Measurements from ENCODE around the gene FOXJ3.

The FOXJ3 gene

DNA sequence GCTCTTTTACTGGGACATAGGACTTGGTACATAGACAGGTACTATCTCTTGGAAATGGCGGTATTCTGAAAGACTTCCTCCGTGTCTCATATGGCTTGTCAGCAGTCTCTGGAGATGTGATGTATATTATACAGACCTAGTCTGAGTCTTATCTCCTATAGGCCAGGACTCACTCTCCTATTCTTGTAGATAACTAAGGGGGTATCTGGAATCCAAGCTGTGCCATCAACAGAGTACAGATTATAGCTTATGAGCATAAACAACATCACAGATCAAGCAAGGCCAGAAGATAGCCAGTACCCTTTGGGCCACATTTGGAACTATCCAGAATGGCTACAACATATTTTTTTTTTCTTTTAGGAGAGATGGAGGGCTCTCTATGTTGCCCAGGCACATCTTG, 29.5 kb upstream of the FOXJ3 start:
- Histone ChIP-seq H3K4me3 (ENCODE audit: insufficient read depth, low read length, poor library complexity, severe bottlenecking) (no peak overlapping the region), H3K9ac (ENCODE audit: low read length) (no peak overlapping the region), H3F3A (ENCODE audit: insufficient read depth) (no peaks in the 10 kb centered on the region), H3K36me3 (ENCODE audit: low read length) (no peaks in the 10 kb centered on the region), H3K79me2 (ENCODE audit: insufficient read depth, low read length) (no peaks in the 10 kb centered on the region), H4K20me1 (ENCODE audit: low read depth, low read length) (no peaks in the 10 kb centered on the region), H3K9me2 (replicated peaks; ENCODE audit: insufficient read depth, low read length) (no peaks in the 10 kb centered on the region), H2AFZ (ENCODE audit: low read depth, low read length, severe bottlenecking) (no peak overlapping the region), H3K4me2 (ENCODE audit: low read depth, low read length, poor library complexity, severe bottlenecking) (no peak overlapping the region), H3K9me3 (ENCODE audit: insufficient read depth, low read length) (no peaks in the 10 kb centered on the region), H3K27ac (ENCODE audit: low read depth, low read length) (no peak overlapping the region), H3K27me3 (ENCODE audit: low read length) (no peaks in the 10 kb centered on the region)
- no peak for TF ChIP-seq EZH2phosphoT487 (conservative IDR thresholded peaks at IDR 0.05; ENCODE audit: low read length)
- TF ChIP-seq, protein P1, sequence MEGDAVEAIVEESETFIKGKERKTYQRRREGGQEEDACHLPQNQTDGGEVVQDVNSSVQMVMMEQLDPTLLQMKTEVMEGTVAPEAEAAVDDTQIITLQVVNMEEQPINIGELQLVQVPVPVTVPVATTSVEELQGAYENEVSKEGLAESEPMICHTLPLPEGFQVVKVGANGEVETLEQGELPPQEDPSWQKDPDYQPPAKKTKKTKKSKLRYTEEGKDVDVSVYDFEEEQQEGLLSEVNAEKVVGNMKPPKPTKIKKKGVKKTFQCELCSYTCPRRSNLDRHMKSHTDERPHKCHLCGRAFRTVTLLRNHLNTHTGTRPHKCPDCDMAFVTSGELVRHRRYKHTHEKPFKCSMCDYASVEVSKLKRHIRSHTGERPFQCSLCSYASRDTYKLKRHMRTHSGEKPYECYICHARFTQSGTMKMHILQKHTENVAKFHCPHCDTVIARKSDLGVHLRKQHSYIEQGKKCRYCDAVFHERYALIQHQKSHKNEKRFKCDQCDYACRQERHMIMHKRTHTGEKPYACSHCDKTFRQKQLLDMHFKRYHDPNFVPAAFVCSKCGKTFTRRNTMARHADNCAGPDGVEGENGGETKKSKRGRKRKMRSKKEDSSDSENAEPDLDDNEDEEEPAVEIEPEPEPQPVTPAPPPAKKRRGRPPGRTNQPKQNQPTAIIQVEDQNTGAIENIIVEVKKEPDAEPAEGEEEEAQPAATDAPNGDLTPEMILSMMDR (IDR thresholded peaks at IDR 0.05; ENCODE audit: insufficient read depth, low read length, poor library complexity, severe bottlenecking) = no peak

DNA sequence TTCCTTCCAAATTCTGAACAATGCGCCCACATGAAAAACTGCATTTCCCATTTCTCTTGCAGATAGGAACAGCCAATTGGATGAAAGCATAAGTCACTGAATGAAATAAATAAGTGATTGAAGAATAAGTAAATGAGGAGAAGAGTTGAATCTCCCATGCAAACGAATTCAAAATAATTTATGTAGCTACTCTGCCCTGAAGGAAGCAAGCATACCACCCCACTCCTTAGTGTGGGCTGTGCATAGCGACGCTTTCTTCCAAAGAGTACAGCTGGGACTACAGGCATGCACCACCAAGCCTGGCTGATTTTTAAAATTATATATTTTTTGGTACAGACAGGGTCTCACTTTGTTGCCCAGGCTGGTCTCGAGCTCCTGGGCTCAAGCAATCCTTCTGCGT, 29.1 kb upstream of the FOXJ3 start:
- Histone ChIP-seq H3K27me3 (ENCODE audit: low read length) (no peaks in the 10 kb centered on the region), H3K9ac (ENCODE audit: low read length) (no peak overlapping the region), H3K4me3 (ENCODE audit: insufficient read depth, low read length, poor library complexity, severe bottlenecking) (no peak overlapping the region), H3K9me3 (ENCODE audit: insufficient read depth, low read length) (no peaks in the 10 kb centered on the region), H3F3A (ENCODE audit: insufficient read depth) (no peaks in the 10 kb centered on the region), H4K20me1 (ENCODE audit: low read depth, low read length) (no peaks in the 10 kb centered on the region), H3K27ac (ENCODE audit: low read depth, low read length) (no peak overlapping the region), H3K36me3 (ENCODE audit: low read length) (no peaks in the 10 kb centered on the region), H3K79me2 (ENCODE audit: insufficient read depth, low read length) (no peaks in the 10 kb centered on the region), H2AFZ (ENCODE audit: low read depth, low read length, severe bottlenecking) (no peak overlapping the region), H3K4me2 (ENCODE audit: low read depth, low read length, poor library complexity, severe bottlenecking) (no peak overlapping the region), H3K9me2 (replicated peaks; ENCODE audit: insufficient read depth, low read length) (no peaks in the 10 kb centered on the region)
- TF ChIP-seq, protein P1 (IDR thresholded peaks at IDR 0.05; ENCODE audit: insufficient read depth, low read length, poor library complexity, severe bottlenecking) = no peak
- TF ChIP-seq EZH2phosphoT487 (conservative IDR thresholded peaks at IDR 0.05; ENCODE audit: low read length) = no peak

DNA sequence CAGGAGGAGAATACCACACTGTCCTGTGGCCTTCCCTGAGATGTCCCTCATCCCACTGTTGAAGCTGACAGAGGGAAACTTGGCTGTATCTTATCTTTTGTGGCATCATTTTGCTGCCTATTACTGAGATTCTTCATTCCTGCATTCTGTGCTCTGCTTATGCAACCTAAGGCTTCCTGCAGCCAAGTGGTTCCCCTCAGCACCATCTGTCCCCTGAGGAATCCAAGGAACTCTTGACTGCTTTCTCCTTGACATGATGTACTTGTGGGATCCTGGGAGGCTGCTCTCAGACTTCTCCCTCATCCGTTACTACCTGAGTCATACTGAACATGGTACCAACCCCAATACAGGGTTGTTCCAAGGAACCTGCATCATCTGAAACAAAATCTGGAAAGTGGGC, 24.4 kb upstream of the FOXJ3 start:
- no peak for TF ChIP-seq EZH2phosphoT487 (conservative IDR thresholded peaks at IDR 0.05; ENCODE audit: low read length)
- TF ChIP-seq, protein P1 (IDR thresholded peaks at IDR 0.05; ENCODE audit: insufficient read depth, low read length, poor library complexity, severe bottlenecking) = no peak
- Histone ChIP-seq H3K27me3 (ENCODE audit: low read length) (no peaks in the 10 kb centered on the region), H3K9me3 (ENCODE audit: insufficient read depth, low read length) (no peaks in the 10 kb centered on the region), H3K4me3 (ENCODE audit: insufficient read depth, low read length, poor library complexity, severe bottlenecking) (no peak overlapping the region), H3K79me2 (ENCODE audit: insufficient read depth, low read length) (no peaks in the 10 kb centered on the region), H3K27ac (ENCODE audit: low read depth, low read length) (no peak overlapping the region), H3K36me3 (ENCODE audit: low read length) (no peaks in the 10 kb centered on the region), H3K4me2 (ENCODE audit: low read depth, low read length, poor library complexity, severe bottlenecking) (no peak overlapping the region), H3F3A (ENCODE audit: insufficient read depth) (no peaks in the 10 kb centered on the region), H3K9me2 (replicated peaks; ENCODE audit: insufficient read depth, low read length) (no peaks in the 10 kb centered on the region), H2AFZ (ENCODE audit: low read depth, low read length, severe bottlenecking) (no peak overlapping the region), H4K20me1 (ENCODE audit: low read depth, low read length) (no peaks in the 10 kb centered on the region), H3K9ac (ENCODE audit: low read length) (no peak overlapping the region)

Measured in SU-DHL-6 (cell line).